HEK293 (cell line): Measurements from ENCODE around the gene NMS.

Source experiments
- CTCF ChIA-PET: fragments of 350-600 bp; formaldehyde crosslinking; extraction: SDS; loops from one replicate; lab custom pipeline; 2021; ENCODE audit warnings: antibody characterized with exemption; lab: Yijun Ruan, JAX
- POLR2A ChIA-PET: fragments of 300-600 bp; formaldehyde crosslinking; extraction: SDS; loops from one replicate; lab custom pipeline; 2020; ENCODE audit warnings: antibody characterized with exemption, inconsistent platforms; lab: Yijun Ruan, JAX
- H3K27ac ChIP-seq: fragments of 200-500 bp; sonication (Bioruptor generic); 2 replicates; pipeline ENCODE4 v1.5.1; 2014; ENCODE audit warnings: low read depth, low read length, control low read depth, inconsistent platforms; ENCODE audit errors: extremely low read depth
- H3K36me3 ChIP-seq, 2 experiments: fragments of 200-500 bp in 1 of 2; sonication (Bioruptor generic) in 1 of 2; 1 replicate in 1 of 2; 2 replicates in 1 of 2; pipeline ENCODE4 v1.5.1; 2014 to 2017; ENCODE audit warnings: inconsistent platforms in 2 of 2, low read length in 2 of 2; ENCODE audit not compliant: control insufficient read depth in 2 of 2, insufficient read depth in 1 of 2
- H3K4me1 ChIP-seq: fragments of 200-500 bp; sonication (Bioruptor generic); 2 replicates; pipeline ENCODE4 v1.5.1; 2014; ENCODE audit warnings: mild to moderate bottlenecking, low read length, inconsistent platforms; ENCODE audit not compliant: control insufficient read depth, insufficient read depth
- H3K4me3 ChIP-seq: 2 replicates; pipeline ENCODE4 v1.5.1; 2011; ENCODE audit warnings: low read depth, mild to moderate bottlenecking, control low read depth, low read length, moderate library complexity
- H3K9me3 ChIP-seq: fragments of 200-500 bp; sonication (Bioruptor generic); 2 replicates; pipeline ENCODE4 v1.5.1; 2014; ENCODE audit warnings: low read depth, low read length, inconsistent platforms; ENCODE audit not compliant: control insufficient read depth, insufficient read depth
- KLF1 ChIP-seq: fragments of 450-650 bp; formaldehyde crosslinking; IDR thresholded peaks from 2 replicates; pipeline ENCODE4 v1.5.1; 2016; ENCODE audit warnings: missing biosample characterization, missing genetic modification characterization
- SP7 ChIP-seq: fragments of 450-650 bp; formaldehyde crosslinking; IDR thresholded peaks from 2 replicates; pipeline ENCODE4 v1.5.1; 2016; ENCODE audit warnings: missing biosample characterization, missing genetic modification characterization
- ZBTB8A ChIP-seq: fragments of 450-650 bp; formaldehyde crosslinking; IDR thresholded peaks from 2 replicates; pipeline ENCODE4 v1.5.1; 2016; ENCODE audit warnings: missing biosample characterization, missing genetic modification characterization
- ZNF114 ChIP-seq: fragments of 450-650 bp; formaldehyde crosslinking; IDR thresholded peaks from 2 replicates; pipeline ENCODE4 v1.5.0; 2017; ENCODE audit warnings: missing biosample characterization, missing genetic modification characterization
- ZNF140 ChIP-seq: fragments of 450-650 bp; formaldehyde crosslinking; IDR thresholded peaks from 2 replicates; pipeline ENCODE4 v1.5.1; 2016; ENCODE audit warnings: missing biosample characterization, missing genetic modification characterization
- ZNF148 ChIP-seq: fragments of 450-650 bp; formaldehyde crosslinking; IDR thresholded peaks from 2 replicates; pipeline ENCODE4 v1.5.0; 2017; ENCODE audit warnings: missing biosample characterization, missing genetic modification characterization, borderline replicate concordance
- ZNF184 ChIP-seq: fragments of 450-650 bp; IDR thresholded peaks from 2 replicates; pipeline ENCODE4 v1.5.1; 2018; ENCODE audit warnings: missing biosample characterization, mild to moderate bottlenecking, missing genetic modification characterization
- ZNF394 ChIP-seq: fragments of 450-650 bp; formaldehyde crosslinking; IDR thresholded peaks from 2 replicates; pipeline ENCODE4 v1.5.1; 2016; ENCODE audit warnings: missing biosample characterization, missing genetic modification characterization, mild to moderate bottlenecking, moderate library complexity, borderline replicate concordance
- ZNF426 ChIP-seq: fragments of 450-650 bp; formaldehyde crosslinking; IDR thresholded peaks from 2 replicates; pipeline ENCODE4 v1.5.1; 2017; ENCODE audit warnings: missing biosample characterization, missing genetic modification characterization, mild to moderate bottlenecking, inconsistent platforms, moderate library complexity
- ZNF473 ChIP-seq: fragments of 450-650 bp; formaldehyde crosslinking; IDR thresholded peaks from 2 replicates; pipeline ENCODE4 v1.5.1; 2017; ENCODE audit warnings: missing biosample characterization, missing genetic modification characterization
- ZNF518A ChIP-seq: fragments of 450-650 bp; formaldehyde crosslinking; conservative IDR thresholded peaks from 2 replicates; pipeline ENCODE4 v1.5.1; 2016; ENCODE audit warnings: low read depth, missing biosample characterization, missing genetic modification characterization
- ZNF555 ChIP-seq: fragments of 450-650 bp; formaldehyde crosslinking; conservative IDR thresholded peaks from 2 replicates; pipeline ENCODE4 v1.5.1; 2017; ENCODE audit warnings: missing biosample characterization, mild to moderate bottlenecking, missing genetic modification characterization, inconsistent platforms
- ZNF623 ChIP-seq: fragments of 450-650 bp; formaldehyde crosslinking; IDR thresholded peaks from 2 replicates; pipeline ENCODE4 v1.5.1; 2016; ENCODE audit warnings: missing biosample characterization, missing genetic modification characterization
- ZNF664 ChIP-seq: fragments of 450-650 bp; formaldehyde crosslinking; IDR thresholded peaks from 2 replicates; pipeline ENCODE4 v1.5.1; 2016; ENCODE audit warnings: missing biosample characterization, missing genetic modification characterization
- ZSCAN5A ChIP-seq: fragments of 450-650 bp; formaldehyde crosslinking; IDR thresholded peaks from 2 replicates; pipeline ENCODE4 v1.5.1; 2016; ENCODE audit warnings: missing biosample characterization, missing genetic modification characterization

NMS gene

GRCh38 chr2:100527440-100528015 is 57.2 kb downstream of the NMS start:
- Histone ChIP-seq H3K4me1 (no peaks in the 10 kb centered on the region), H3K27ac (no peak overlapping the region), H3K9me3 (no peaks in the 10 kb centered on the region), H3K36me3 (no peaks in the 10 kb centered on the region), H3K4me3 (no peak overlapping the region)
- TF ChIP-seq ZNF184 (tag by site-specific recombination), result no peak
- TF ChIP-seq ZSCAN5A, result no peak
- TF ChIP-seq ZNF664, result no peak
- TF ChIP-seq ZNF148 (tag by site-specific recombination), result no peak
- TF ChIP-seq ZNF623 (tag by site-specific recombination), result no peak
- no peak for TF ChIP-seq ZNF473 (tag by site-specific recombination)
- TF ChIP-seq KLF1 (tag by site-specific recombination), result no peak
- CTCF ChIA-PET, result no interaction called here
- POLR2A ChIA-PET, result no interaction called here

- H3K4me1 ChIP-seq, result no peaks in the 10 kb centered on the region
- CTCF ChIA-PET, result interaction anchor here (0.5 to 0.7 kb wide), 2 partner anchors 85 to 691 kb away, joined by 3 to 7 read pairs; no protein-coding TSS in a partner anchor
- no peak overlapping the region for H3K4me3 ChIP-seq
- no peak overlapping the region for H3K27ac ChIP-seq
- TF ChIP-seq ZNF518A (tag by site-specific recombination) (peak; percentile 56; the same call in 1 of the 2 replicates), ZNF555 (tag by site-specific recombination) (peak; percentile 39), ZBTB8A (tag by site-specific recombination) (0 out of 2 replicates have a peak, but pooled peaks have one; percentile 14), ZNF623 (tag by site-specific recombination) (peak; percentile 27; the same call in 1 of the 2 replicates), ZNF114 (no peak), ZNF394 (tag by site-specific recombination) (peak; percentile 58; the same call in 1 of the 2 replicates), ZNF140 (peak; percentile 31; the same call in 1 of the 2 replicates), SP7 (tag by site-specific recombination) (no peak), ZNF426 (peak; percentile 48), ZNF473 (tag by site-specific recombination) (no peak)
- no peaks in the 10 kb centered on the region for H3K9me3 ChIP-seq
- no peaks in the 10 kb centered on the region for H3K36me3 ChIP-seq
- POLR2A ChIA-PET, result no interaction called here
Observed at GRCh38 chr2:100529176-100529575, 58.9 kb downstream of the NMS start.
